T-helper 22 cell (primary cell): ENCODE results near the gene GPR137B.

Experiments used
- DNase-seq: peaks from one replicate; pipeline ENCODE4 v3.0.0-alpha.2; 2020; ENCODE audit warnings: low read depth

Gene GPR137B

GRCh38 chr1:236142253-236143103 lies at the start of gene GPR137B:
Gene GPR137B (plus strand): TSS chr1:236142539. CDS start chr1:236142623, 84 bp downstream.
- DNase-seq = peak; percentile 27

- no peak for DNase-seq
Observed at GRCh38 chr1:236092899-236093298, 49.4 kb upstream of the GPR137B start.

GRCh38 chr1:236095705-236096520 lies 46.4 kb upstream of the GPR137B start:
- no peak for DNase-seq

GRCh38 chr1:236096660-236097482 lies 45.5 kb upstream of the GPR137B start:
- peak; percentile 80 for DNase-seq

GRCh38 chr1:236098267-236098666 lies 44.1 kb upstream of the GPR137B start:
- DNase-seq = no peak

GRCh38 chr1:236099355-236099974 lies 42.9 kb upstream of the GPR137B start:
- DNase-seq = no peak

GRCh38 chr1:236100799-236101198 lies 41.5 kb upstream of the GPR137B start:
- DNase-seq = no peak

- no peak for DNase-seq
Observed at GRCh38 chr1:236101233-236102200, 40.8 kb upstream of the GPR137B start.

GRCh38 chr1:236102611-236103010 lies 39.7 kb upstream of the GPR137B start:
- DNase-seq = no peak

- no peak for DNase-seq
Observed at GRCh38 chr1:236103059-236103458, 39.3 kb upstream of the GPR137B start.

GRCh38 chr1:236103646-236104218 lies 38.6 kb upstream of the GPR137B start:
- DNase-seq = no peak

- no peak for DNase-seq
Observed at GRCh38 chr1:236107121-236107907, 35.0 kb upstream of the GPR137B start.

GRCh38 chr1:236108027-236108648 lies 34.2 kb upstream of the GPR137B start:
- DNase-seq = no peak

- DNase-seq = no peak
Observed at GRCh38 chr1:236110137-236110536, 32.2 kb upstream of the GPR137B start.

GRCh38 chr1:236111527-236112331 lies 30.6 kb upstream of the GPR137B start:
- DNase-seq = no peak

GRCh38 chr1:236112332-236112627 lies 30.1 kb upstream of the GPR137B start:
- no peak for DNase-seq

- DNase-seq = no peak
Observed at GRCh38 chr1:236113324-236114032, 28.9 kb upstream of the GPR137B start.
